Thyroid gland (tissue), 4 donors: ENCODE measurements around the gene SCFD2. TPM values are rescaled to one million over a fixed set of nuclear protein-coding genes. Genes with fewer than 3 reads are reported as not detected.

Source experiments
- DNase-seq, 2 donors: peaks; one replicate each; pipeline ENCODE4 v3.0.0-alpha.2; 2019
- H3K27ac ChIP-seq, 3 donors: fragments of 200-600 bp; sonication (generic); 1 replicate in 2 of 3; 2 replicates in 1 of 3; pipeline ENCODE4 v1.5.1; 2016 to 2019; ENCODE audit warnings: mild to moderate bottlenecking in 1 of 3, moderate library complexity in 1 of 3
- H3K27me3 ChIP-seq: fragments of 200-600 bp; sonication (generic); one replicate; pipeline ENCODE4 v1.5.1; 2019
- H3K36me3 ChIP-seq, 2 donors: fragments of 200-600 bp; sonication (generic); one replicate each; pipeline ENCODE4 v1.5.1; 2016 to 2019
- H3K4me1 ChIP-seq, 2 donors: fragments of 200-600 bp; sonication (generic); one replicate each; pipeline ENCODE4 v1.5.1; 2017 to 2019
- H3K4me3 ChIP-seq, 3 donors: fragments of 200-600 bp; sonication (generic); replicated peaks in 1 of 3; 1 replicate in 2 of 3; 2 replicates in 1 of 3; pipeline ENCODE4 v1.5.1; 2016; ENCODE audit warnings: mild to moderate bottlenecking in 1 of 3
- H3K9me3 ChIP-seq: fragments of 200-600 bp; sonication (generic); one replicate; pipeline ENCODE4 v1.5.1; 2017
- POLR2A ChIP-seq, 2 donors: fragments of 450-650 bp; IDR thresholded peaks; one replicate each; pipeline ENCODE4 v1.6.1; 2017; ENCODE audit warnings: antibody characterized with exemption in 2 of 2, mild to moderate bottlenecking in 2 of 2, moderate library complexity in 1 of 2
- WGBS, 2 donors: methylation state at CpG; one replicate each; pipeline ENCODE4 v1.1.5; 2017; 5-methylcytosine and 5-hydroxymethylcytosine counted together
- intact Hi-C: fragments of 100-400 bp; cut with DNase I; formaldehyde crosslinking; loops from one replicate; pipeline ENCODE4 v1.15.1; 2023
- total RNA-seq, 4 donors: library from RNA; depleted of rRNA; stranded (reverse); fragments of >200 nt; gene quantifications; one replicate each; pipeline ENCODE4 v1.2.3, GENCODE V29; 2016
- TF ChIP-seq, protein P1 (sequence below), 6 experiments: fragments of 200-600 bp in 3 of 6; fragments of 450-650 bp in 3 of 6; sonication (generic) in 3 of 6; IDR thresholded peaks; one replicate each; pipeline ENCODE4 v1.5.1; 2016 to 2019; ENCODE audit warnings: antibody characterized with exemption in 6 of 6, mild to moderate bottlenecking in 2 of 6, inconsistent platforms in 1 of 6, moderate library complexity in 1 of 6

The SCFD2 gene
- total RNA-seq, 4 donors from 2014 or later = 10.3 to 32.9 (median 28.2) TPM

DNA sequence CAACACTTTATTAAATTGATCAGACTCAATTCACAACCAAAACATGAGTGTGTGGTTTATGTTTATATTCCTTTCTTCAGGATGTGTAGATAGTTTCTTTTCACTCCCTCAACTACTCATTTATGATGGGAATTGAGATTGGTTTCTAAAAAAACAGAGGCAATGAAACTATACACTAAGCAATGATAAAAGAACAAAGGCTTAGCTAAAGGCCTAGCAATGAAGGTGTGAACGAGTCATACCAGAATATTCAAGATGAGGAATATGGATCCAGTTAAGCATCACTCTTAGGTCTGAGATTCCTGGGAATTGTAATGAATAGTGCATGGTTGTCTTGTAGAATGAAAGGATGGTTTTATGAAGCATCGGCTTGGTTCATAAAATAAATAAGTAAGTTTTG lies 521.3 kb downstream of the SCFD2 start:
- 99 to 100% methylated on average over 2 of the region's 2 CpGs for WGBS, 2 donors
- no peaks in the 10 kb centered on the region for H3K27me3 ChIP-seq
- H3K9me3 ChIP-seq = no peaks in the 10 kb centered on the region
- H3K4me3 ChIP-seq = no peak overlapping the region
- TF ChIP-seq, protein P1, sequence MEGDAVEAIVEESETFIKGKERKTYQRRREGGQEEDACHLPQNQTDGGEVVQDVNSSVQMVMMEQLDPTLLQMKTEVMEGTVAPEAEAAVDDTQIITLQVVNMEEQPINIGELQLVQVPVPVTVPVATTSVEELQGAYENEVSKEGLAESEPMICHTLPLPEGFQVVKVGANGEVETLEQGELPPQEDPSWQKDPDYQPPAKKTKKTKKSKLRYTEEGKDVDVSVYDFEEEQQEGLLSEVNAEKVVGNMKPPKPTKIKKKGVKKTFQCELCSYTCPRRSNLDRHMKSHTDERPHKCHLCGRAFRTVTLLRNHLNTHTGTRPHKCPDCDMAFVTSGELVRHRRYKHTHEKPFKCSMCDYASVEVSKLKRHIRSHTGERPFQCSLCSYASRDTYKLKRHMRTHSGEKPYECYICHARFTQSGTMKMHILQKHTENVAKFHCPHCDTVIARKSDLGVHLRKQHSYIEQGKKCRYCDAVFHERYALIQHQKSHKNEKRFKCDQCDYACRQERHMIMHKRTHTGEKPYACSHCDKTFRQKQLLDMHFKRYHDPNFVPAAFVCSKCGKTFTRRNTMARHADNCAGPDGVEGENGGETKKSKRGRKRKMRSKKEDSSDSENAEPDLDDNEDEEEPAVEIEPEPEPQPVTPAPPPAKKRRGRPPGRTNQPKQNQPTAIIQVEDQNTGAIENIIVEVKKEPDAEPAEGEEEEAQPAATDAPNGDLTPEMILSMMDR (IDR thresholded peaks at IDR 0.05) = no peak
- TF ChIP-seq POLR2A (IDR thresholded peaks at IDR 0.05) = no peak
- DNase-seq = no peak
- H3K27ac ChIP-seq = no peak overlapping the region
- no peaks in the 10 kb centered on the region for H3K36me3 ChIP-seq
- intact Hi-C loops = no loop called here
- H3K4me1 ChIP-seq = peaks cover 5 to 9% of the 10 kb centered on the region in 2 donors

DNA sequence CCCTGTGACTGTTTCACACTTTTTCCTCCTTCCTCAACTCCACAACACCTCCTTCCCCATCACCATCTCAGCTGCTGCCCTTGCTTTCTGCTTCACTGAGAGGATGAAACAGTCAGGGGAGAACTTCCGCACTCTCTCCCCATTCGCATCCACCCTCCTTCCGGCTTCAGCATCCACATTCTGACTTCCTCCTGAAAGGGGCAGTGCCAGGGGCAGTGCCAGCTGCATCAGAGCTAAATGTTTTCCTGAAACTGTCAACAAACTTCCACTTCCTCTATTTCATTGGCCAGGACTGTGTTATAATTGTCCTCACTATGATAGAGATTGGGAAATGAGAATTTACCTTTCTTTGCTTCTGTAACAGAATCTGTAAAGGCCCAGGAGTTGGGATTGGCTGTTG lies 521.9 kb downstream of the SCFD2 start:
- TF ChIP-seq, protein P1 (IDR thresholded peaks at IDR 0.05) = no peak
- TF ChIP-seq POLR2A (IDR thresholded peaks at IDR 0.05) = no peak
- Histone ChIP-seq H3K27me3 (no peaks in the 10 kb centered on the region), H3K4me3 (no peak overlapping the region), H3K36me3 (no peaks in the 10 kb centered on the region), H3K4me1 (peaks cover 5 to 9% of the 10 kb centered on the region in 2 donors), H3K27ac (no peak overlapping the region), H3K9me3 (no peaks in the 10 kb centered on the region)
- intact Hi-C loops = no loop called here
- WGBS, 2 donors = 87 to 88% methylated on average over 3 of the region's 3 CpGs
- no peak for DNase-seq

DNA sequence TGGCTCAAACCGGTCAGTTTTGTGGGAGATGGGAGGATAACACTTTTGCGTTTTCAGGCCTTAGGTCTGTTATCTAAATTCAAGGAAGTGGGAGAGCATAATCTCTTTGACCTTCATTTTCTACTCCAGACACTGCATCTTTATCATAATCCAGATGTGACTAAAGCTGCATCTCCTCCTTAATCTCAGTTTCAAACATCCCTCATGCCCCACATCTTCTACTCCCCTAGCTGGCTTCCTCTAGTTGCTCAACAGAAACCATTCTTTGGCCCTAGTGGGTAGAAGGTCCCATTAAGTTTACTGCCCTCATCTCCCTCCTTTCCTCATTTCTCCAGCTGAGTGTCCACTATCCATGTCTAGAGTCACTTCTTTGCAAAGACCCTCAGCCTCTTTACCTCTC lies 522.5 kb downstream of the SCFD2 start:
- Histone ChIP-seq H3K4me3 (no peak overlapping the region), H3K27ac (no peak overlapping the region), H3K9me3 (no peaks in the 10 kb centered on the region), H3K4me1 (peaks cover 5 to 9% of the 10 kb centered on the region in 2 donors), H3K27me3 (no peaks in the 10 kb centered on the region), H3K36me3 (no peaks in the 10 kb centered on the region)
- WGBS, 2 donors = 89 to 96% methylated on average over 2 of the region's 2 CpGs
- DNase-seq = no peak
- TF ChIP-seq, protein P1 (IDR thresholded peaks at IDR 0.05) = no peak
- no peak for TF ChIP-seq POLR2A (IDR thresholded peaks at IDR 0.05)
- intact Hi-C loops = no loop called here

DNA sequence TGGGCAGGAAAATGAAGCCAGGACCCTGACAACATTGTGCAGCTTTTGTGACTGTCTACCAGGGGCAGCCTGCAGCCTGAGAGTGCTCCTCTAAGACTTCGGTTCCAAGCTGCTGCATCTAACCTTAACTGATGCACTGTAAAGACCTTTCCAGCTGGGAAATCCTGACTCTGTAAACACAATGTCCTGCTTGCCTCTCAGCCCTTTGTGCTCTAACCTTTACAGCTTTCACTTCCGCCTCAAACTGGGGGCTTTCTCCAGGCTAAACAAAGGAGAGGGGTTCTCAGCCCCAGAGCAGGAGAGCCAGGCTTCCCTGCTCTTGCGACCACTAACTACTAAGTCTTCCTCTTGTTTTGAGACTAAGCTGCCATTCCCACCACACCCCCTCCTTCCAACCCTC lies 523.1 kb downstream of the SCFD2 start:
- Histone ChIP-seq H3K36me3 (no peaks in the 10 kb centered on the region), H3K27me3 (no peaks in the 10 kb centered on the region), H3K4me1 (peaks cover 5 to 9% of the 10 kb centered on the region in 2 donors), H3K4me3 (no peak overlapping the region), H3K27ac (no peak overlapping the region), H3K9me3 (no peaks in the 10 kb centered on the region)
- 83 to 89% methylated on average over 3 of the region's 3 CpGs for WGBS, 2 donors
- no peak for DNase-seq
- intact Hi-C loops = no loop called here
- no peak for TF ChIP-seq POLR2A (IDR thresholded peaks at IDR 0.05)
- TF ChIP-seq, protein P1 (IDR thresholded peaks at IDR 0.05) = no peak

DNA sequence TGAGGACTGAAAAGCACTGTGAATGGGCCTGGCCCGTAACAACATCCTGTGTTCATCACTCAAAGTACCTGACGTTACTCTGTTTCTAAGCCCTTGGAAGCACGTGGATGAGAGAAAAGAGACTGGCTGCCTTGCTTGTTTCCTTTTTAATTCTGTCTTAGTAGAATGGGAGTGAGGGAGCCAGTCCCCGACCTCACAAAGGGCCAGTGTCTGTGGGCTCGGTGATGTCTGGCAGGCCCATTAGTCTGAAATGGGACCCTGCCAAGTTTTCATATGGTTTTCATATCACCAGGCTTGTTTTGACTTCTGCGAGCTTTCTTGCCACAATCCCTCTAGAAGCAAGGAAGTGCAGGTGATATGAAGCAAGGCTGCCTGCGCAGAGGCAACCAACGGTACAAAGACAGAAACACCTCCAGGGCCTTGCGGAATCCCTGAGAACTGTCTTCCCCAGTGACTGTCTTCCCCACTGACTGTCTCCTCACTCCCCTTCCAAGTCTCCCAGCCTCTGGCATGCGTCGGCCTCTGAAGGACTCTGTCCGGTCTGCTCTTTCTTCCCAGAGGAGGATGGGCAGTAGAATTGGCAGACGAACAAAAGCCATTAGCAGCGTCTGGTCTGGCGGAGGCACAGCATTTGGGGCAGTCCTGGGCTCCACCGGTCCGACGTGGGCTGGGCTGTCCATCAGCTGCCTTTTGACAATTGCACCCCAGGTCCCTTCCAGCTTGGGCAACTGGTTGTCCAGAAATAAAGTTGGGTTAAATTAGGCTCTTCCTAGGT lies 524.0 kb downstream of the SCFD2 start:
- Histone ChIP-seq H3K27me3 (no peaks in the 10 kb centered on the region), H3K4me3 (no peak overlapping the region), H3K9me3 (no peaks in the 10 kb centered on the region), H3K27ac (no peak overlapping the region), H3K36me3 (no peaks in the 10 kb centered on the region), H3K4me1 (peaks cover 5 to 9% of the 10 kb centered on the region in 2 donors)
- intact Hi-C loops = no loop called here
- TF ChIP-seq, protein P1 (IDR thresholded peaks at IDR 0.05) = no peak
- no peak for TF ChIP-seq POLR2A (IDR thresholded peaks at IDR 0.05)
- 45 to 46% methylated on average over 17 to 18 of the region's 18 CpGs for WGBS, 2 donors
- DNase-seq = peak; percentile 20 to 43
